Measurements from ENCODE around the gene FAM135A. TPM values are rescaled to one million over a fixed set of nuclear protein-coding genes. Genes with fewer than 3 reads are reported as not detected.

The FAM135A gene
- 147 TPM for total RNA-seq

GRCh38 chr6:70413114-70413991 lies at the start of gene FAM135A:
Gene FAM135A (plus strand): TSS chr6:70413508. CDS start chr6:70428343, 14,835 bp downstream.

GRCh38 chr6:70566751-70567382 lies 153.6 kb downstream of the FAM135A start, which contains the start of gene SDHAF4:
Gene SDHAF4 (plus strand): TSS chr6:70566930. CDS start chr6:70566941, 11 bp downstream.

Small RNA genes within 50 kb of the gene (small RNA-seq; reads per million reads assigned to genes)
- not detected for gene RNU7-48P (ENCODE audit: low replicate concordance)

Other genes starting within 250 kb of the FAM135A start
- gene COL9A1, start 110.4 kb upstream of the FAM135A start, total RNA-seq = 11.0 TPM
- gene SDHAF4, start 153.4 kb downstream of the FAM135A start, total RNA-seq = 17.5 TPM

Data from parietal lobe (tissue), 2 donors.